HepG2 (cell line): ENCODE data around the gene TARDBP.

Experiments used
- HCFC1 ChIP-seq: fragments of 150-350 bp; IDR thresholded peaks from 2 replicates; pipeline ENCODE4 v1.6.1; 2014; ENCODE audit warnings: low read depth, low read length
- MTA1 ChIP-seq: sonication (generic); formaldehyde crosslinking; IDR thresholded peaks from 2 replicates; pipeline ENCODE4 v1.4.0; 2020; ENCODE audit warnings: missing genetic modification reagents, mild to moderate bottlenecking, borderline replicate concordance
- TAF1 ChIP-seq: sonication (generic); formaldehyde crosslinking; IDR thresholded peaks from 2 replicates; pipeline ENCODE4 v1.4.0; 2020; ENCODE audit warnings: missing genetic modification reagents

DNA sequence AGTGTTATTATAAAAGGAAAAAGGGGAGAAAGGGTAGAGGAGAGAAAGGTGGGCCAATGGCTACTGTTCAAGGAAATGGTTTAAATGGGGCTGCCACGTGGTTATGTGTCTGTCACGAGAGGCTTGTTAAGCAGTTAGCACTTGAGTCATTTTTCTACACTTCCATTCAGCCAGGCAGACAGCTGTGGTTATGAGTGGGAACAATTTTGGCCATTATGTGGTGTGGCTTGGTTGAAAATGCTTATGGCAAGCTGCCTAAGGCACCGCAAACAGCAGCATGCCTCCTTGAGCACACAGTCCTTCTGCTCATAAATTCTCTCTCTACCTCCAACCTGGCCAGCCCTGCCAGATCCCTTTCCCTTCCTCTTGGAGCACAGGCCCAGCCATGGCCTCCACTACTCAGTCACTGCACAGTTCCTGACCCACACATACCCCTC lies 50.5 kb downstream of the TARDBP start:
- TF ChIP-seq MTA1 (CRISPR knock-in tag), result no peak
- TF ChIP-seq TAF1 (CRISPR knock-in tag), result no peak
- TF ChIP-seq HCFC1, result no peak
